HG02610 (cell line): ENCODE data around the gene ACAN.

Experiments used
- ATAC-seq: cut with Tn5 transposase; IDR thresholded peaks from one replicate; pipeline ENCODE4 v1.9.1; 2021; ENCODE audit warnings: mild to moderate bottlenecking, moderate library complexity; ENCODE audit not compliant: unreplicated experiment

Gene ACAN

GRCh38 chr15:88839961-88840360 lies 36.7 kb downstream of the ACAN start:
- ATAC-seq: no peak

- ATAC-seq: no peak
These were observed 38.0 kb downstream of the ACAN start for GRCh38 chr15:88841236-88841635.

- ATAC-seq: no peak
These were observed 38.9 kb downstream of the ACAN start for GRCh38 chr15:88842156-88842555.

GRCh38 chr15:88843334-88843733 lies 40.1 kb downstream of the ACAN start:
- ATAC-seq: no peak

GRCh38 chr15:88844749-88845386 lies 41.6 kb downstream of the ACAN start:
- ATAC-seq: no peak

GRCh38 chr15:88845616-88846015 lies 42.4 kb downstream of the ACAN start:
- ATAC-seq: no peak

GRCh38 chr15:88847144-88847543 lies 43.9 kb downstream of the ACAN start:
- no peak for ATAC-seq

GRCh38 chr15:88848203-88848602 lies 45.0 kb downstream of the ACAN start:
- ATAC-seq: no peak

- no peak for ATAC-seq
These were observed 46.3 kb downstream of the ACAN start for GRCh38 chr15:88849376-88850072.

- ATAC-seq: no peak
These were observed 49.2 kb downstream of the ACAN start for GRCh38 chr15:88852476-88852875.

GRCh38 chr15:88858934-88859333 lies 55.7 kb downstream of the ACAN start:
- ATAC-seq: no peak

- no peak for ATAC-seq
These were observed 56.3 kb downstream of the ACAN start for GRCh38 chr15:88859550-88859949.

GRCh38 chr15:88860212-88860611 lies 57.0 kb downstream of the ACAN start:
- no peak for ATAC-seq

- no peak for ATAC-seq
These were observed 60.2 kb downstream of the ACAN start for GRCh38 chr15:88863412-88863811.

- no peak for ATAC-seq
These were observed 61.7 kb downstream of the ACAN start for GRCh38 chr15:88864861-88865497.

- ATAC-seq: no peak
These were observed 62.4 kb downstream of the ACAN start for GRCh38 chr15:88865498-88866099.

GRCh38 chr15:88866295-88866881 lies 63.2 kb downstream of the ACAN start:
- ATAC-seq: no peak

- ATAC-seq: no peak
These were observed 68.1 kb downstream of the ACAN start for GRCh38 chr15:88871313-88871712.

- ATAC-seq: no peak
These were observed 68.9 kb downstream of the ACAN start for GRCh38 chr15:88872106-88872505.

- ATAC-seq: no peak
These were observed 69.5 kb downstream of the ACAN start for GRCh38 chr15:88872706-88873105.

- no peak for ATAC-seq
These were observed 70.5 kb downstream of the ACAN start for GRCh38 chr15:88873786-88874185.
